ENCODE measurements around the gene NIT1.
A peak's percentile ranks its signal among the peaks of the same experiment; 100 is the strongest.

Gene NIT1

GRCh38 chr1:161117759-161118581 is at the start of gene NIT1, which contains the start of gene PFDN2:
Gene NIT1 (plus strand): TSS chr1:161118105. CDS start chr1:161118177, 72 bp downstream.
Gene PFDN2 (minus strand): TSS chr1:161118037. CDS start chr1:161118026, 11 bp downstream.
- peak; percentile 31 for FAIRE-seq

GRCh38 chr1:161068306-161069234 is 49.3 kb upstream of the NIT1 start:
- no peak for FAIRE-seq

- no peak for FAIRE-seq
Observed at GRCh38 chr1:161069241-161069640, 48.7 kb upstream of the NIT1 start.

- FAIRE-seq: no peak
Observed at GRCh38 chr1:161069731-161070270, 48.1 kb upstream of the NIT1 start, which contains the start of gene ARHGAP30. Gene ARHGAP30 (minus strand): TSS chr1:161069891. CDS start chr1:161069624, 267 bp downstream.

GRCh38 chr1:161070761-161071160 is 47.1 kb upstream of the NIT1 start:
- FAIRE-seq: no peak

GRCh38 chr1:161071886-161072371 is 46.0 kb upstream of the NIT1 start:
- peak; percentile 30 for FAIRE-seq

GRCh38 chr1:161072751-161073449 is 45.0 kb upstream of the NIT1 start:
- FAIRE-seq: no peak

- no peak for FAIRE-seq
Observed at GRCh38 chr1:161073474-161074121, 44.3 kb upstream of the NIT1 start.

GRCh38 chr1:161074676-161075368 is 43.1 kb upstream of the NIT1 start:
- no peak for FAIRE-seq

GRCh38 chr1:161076410-161076809 is 41.5 kb upstream of the NIT1 start:
- FAIRE-seq: no peak

GRCh38 chr1:161077426-161077825 is 40.5 kb upstream of the NIT1 start:
- FAIRE-seq: no peak

GRCh38 chr1:161079436-161080110 is 38.3 kb upstream of the NIT1 start:
- FAIRE-seq: no peak

- no peak for FAIRE-seq
Observed at GRCh38 chr1:161080441-161081405, 37.2 kb upstream of the NIT1 start.

GRCh38 chr1:161081519-161081918 is 36.4 kb upstream of the NIT1 start:
- FAIRE-seq: no peak

- no peak for FAIRE-seq
Observed at GRCh38 chr1:161082483-161082882, 35.4 kb upstream of the NIT1 start.

GRCh38 chr1:161082996-161083747 is 34.7 kb upstream of the NIT1 start:
- FAIRE-seq: no peak

- FAIRE-seq: no peak
Observed at GRCh38 chr1:161083748-161084596, 33.9 kb upstream of the NIT1 start.

- FAIRE-seq: no peak
Observed at GRCh38 chr1:161084597-161084988, 33.3 kb upstream of the NIT1 start.
